KMS-11 (cell line): ENCODE measurements around the gene PLXNB2.
A peak's percentile ranks its signal among the peaks of the same experiment; 100 is the strongest.

Experiments used
- H2AFZ ChIP-seq: fragments of 200-600 bp; sonication (generic); 2 replicates; pipeline ENCODE4 v1.6.1; 2016; ENCODE audit warnings: antibody characterized with exemption, mixed run types, low read depth
- H3K27ac ChIP-seq: fragments of 200-600 bp; sonication (generic); 2 replicates; pipeline ENCODE4 v1.6.1; 2016; ENCODE audit warnings: mild to moderate bottlenecking, mixed run types
- H3K27me3 ChIP-seq: fragments of 200-600 bp; sonication (generic); 2 replicates; pipeline ENCODE4 v1.6.1; 2017; ENCODE audit warnings: mild to moderate bottlenecking, low read depth, mixed run types, moderate library complexity; ENCODE audit not compliant: insufficient read depth
- H3K36me3 ChIP-seq: fragments of 200-600 bp; sonication (generic); 2 replicates; pipeline ENCODE4 v1.6.1; 2017; ENCODE audit warnings: mild to moderate bottlenecking, mixed run types; ENCODE audit not compliant: insufficient read depth
- H3K4me1 ChIP-seq: fragments of 200-600 bp; sonication (generic); 2 replicates; pipeline ENCODE4 v1.6.1; 2016; ENCODE audit warnings: mild to moderate bottlenecking, low read depth, mixed run types; ENCODE audit not compliant: poor library complexity, severe bottlenecking
- H3K4me2 ChIP-seq: fragments of 200-600 bp; sonication (generic); 2 replicates; pipeline ENCODE4 v1.7.0; 2016; ENCODE audit warnings: mild to moderate bottlenecking, mixed run types
- H3K4me3 ChIP-seq: fragments of 200-600 bp; sonication (generic); IDR thresholded peaks from 2 replicates; pipeline ENCODE4 v1.6.1; 2017; ENCODE audit warnings: low read depth, low read length, mixed read lengths; ENCODE audit not compliant: insufficient read depth
- H3K79me2 ChIP-seq: fragments of 200-600 bp; sonication (generic); 2 replicates; pipeline ENCODE4 v1.6.1; 2016; ENCODE audit warnings: low read depth, mixed run types; ENCODE audit not compliant: insufficient read depth
- H3K9ac ChIP-seq: fragments of 200-600 bp; sonication (generic); 2 replicates; pipeline ENCODE4 v1.6.1; 2016; ENCODE audit warnings: mild to moderate bottlenecking, mixed run types
- H4K20me1 ChIP-seq: fragments of 200-600 bp; sonication (generic); 2 replicates; pipeline ENCODE4 v1.6.1; 2016; ENCODE audit warnings: mild to moderate bottlenecking, mixed run types; ENCODE audit not compliant: insufficient read depth
- TF ChIP-seq, protein P1 (sequence below): fragments of 200-600 bp; sonication (generic); conservative IDR thresholded peaks from 2 replicates; pipeline ENCODE4 v1.6.1; 2017; ENCODE audit warnings: low read depth, mild to moderate bottlenecking, antibody characterized with exemption, low read length, moderate library complexity, mixed read lengths

The PLXNB2 gene

DNA sequence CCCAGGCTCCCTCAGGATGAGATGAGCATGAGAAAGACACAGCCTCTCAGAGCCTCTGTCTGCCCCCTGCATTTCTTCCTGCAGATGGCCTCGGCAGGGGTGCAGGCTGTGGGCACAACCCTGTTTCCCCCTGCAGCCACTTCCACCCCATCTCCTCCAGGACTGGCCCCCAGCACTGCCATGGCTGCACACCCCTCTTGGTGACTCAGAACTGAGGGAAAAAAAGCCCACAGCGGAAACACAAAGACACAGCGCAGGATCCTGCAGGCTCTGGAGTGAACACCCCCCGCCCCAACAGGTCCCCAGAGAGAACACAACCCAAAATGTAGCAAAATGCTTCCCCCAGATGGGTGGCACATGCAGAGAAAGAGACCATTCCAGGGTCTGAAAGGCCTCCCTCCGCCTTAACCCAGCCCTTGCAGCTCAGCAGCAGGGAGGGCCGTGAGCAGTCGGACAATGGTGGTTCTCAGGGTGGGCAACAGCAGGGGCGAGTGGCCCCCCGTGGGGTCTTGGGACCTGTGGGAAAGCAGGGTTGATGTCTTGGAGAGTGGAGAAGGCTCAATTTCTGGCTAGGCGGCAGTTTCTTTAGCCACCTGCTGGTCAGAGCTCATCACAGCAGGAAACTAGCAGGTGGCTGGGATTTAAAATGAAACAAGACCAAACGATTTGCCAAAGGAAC lies 70.6 kb downstream of the PLXNB2 start:
- Histone ChIP-seq H3K27ac (no peak overlapping the region), H2AFZ (no peak overlapping the region), H3K4me3 (no peak overlapping the region), H4K20me1 (no peaks in the 10 kb centered on the region), H3K9ac (no peak overlapping the region), H3K36me3 (no peaks in the 10 kb centered on the region), H3K4me2 (peak overlapping the region; percentile 41; the same call in 1 of the 2 replicates), H3K79me2 (peaks cover 6% of the 10 kb centered on the region; the same call in 1 of the 2 replicates), H3K4me1 (peaks cover 9% of the 10 kb centered on the region), H3K27me3 (no peaks in the 10 kb centered on the region)
- TF ChIP-seq, protein P1, sequence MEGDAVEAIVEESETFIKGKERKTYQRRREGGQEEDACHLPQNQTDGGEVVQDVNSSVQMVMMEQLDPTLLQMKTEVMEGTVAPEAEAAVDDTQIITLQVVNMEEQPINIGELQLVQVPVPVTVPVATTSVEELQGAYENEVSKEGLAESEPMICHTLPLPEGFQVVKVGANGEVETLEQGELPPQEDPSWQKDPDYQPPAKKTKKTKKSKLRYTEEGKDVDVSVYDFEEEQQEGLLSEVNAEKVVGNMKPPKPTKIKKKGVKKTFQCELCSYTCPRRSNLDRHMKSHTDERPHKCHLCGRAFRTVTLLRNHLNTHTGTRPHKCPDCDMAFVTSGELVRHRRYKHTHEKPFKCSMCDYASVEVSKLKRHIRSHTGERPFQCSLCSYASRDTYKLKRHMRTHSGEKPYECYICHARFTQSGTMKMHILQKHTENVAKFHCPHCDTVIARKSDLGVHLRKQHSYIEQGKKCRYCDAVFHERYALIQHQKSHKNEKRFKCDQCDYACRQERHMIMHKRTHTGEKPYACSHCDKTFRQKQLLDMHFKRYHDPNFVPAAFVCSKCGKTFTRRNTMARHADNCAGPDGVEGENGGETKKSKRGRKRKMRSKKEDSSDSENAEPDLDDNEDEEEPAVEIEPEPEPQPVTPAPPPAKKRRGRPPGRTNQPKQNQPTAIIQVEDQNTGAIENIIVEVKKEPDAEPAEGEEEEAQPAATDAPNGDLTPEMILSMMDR = peak; percentile 62

DNA sequence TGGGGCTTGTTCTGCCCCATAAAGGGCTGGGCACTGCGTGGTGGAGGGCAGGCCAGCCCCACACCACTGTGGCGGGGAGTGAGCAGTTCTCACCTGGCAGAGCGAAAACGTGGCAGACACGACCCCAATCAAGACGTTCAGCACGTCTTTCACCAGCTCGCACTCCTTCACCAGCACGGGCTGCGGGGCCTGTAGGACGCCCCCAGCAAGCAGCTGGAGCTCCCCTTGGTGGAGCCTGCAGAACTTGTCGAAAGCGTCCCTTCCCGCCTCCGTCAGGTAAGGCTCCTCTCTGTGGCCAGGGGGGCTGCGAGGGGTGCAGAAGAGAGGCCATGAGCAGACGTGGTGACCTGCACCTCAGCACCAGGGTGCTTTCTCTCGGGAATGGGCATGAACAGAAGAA lies 74.2 kb downstream of the PLXNB2 start:
- no peaks in the 10 kb centered on the region for H3K36me3 ChIP-seq
- H3K9ac ChIP-seq = no peak overlapping the region
- H3K79me2 ChIP-seq = no peaks in the 10 kb centered on the region

DNA sequence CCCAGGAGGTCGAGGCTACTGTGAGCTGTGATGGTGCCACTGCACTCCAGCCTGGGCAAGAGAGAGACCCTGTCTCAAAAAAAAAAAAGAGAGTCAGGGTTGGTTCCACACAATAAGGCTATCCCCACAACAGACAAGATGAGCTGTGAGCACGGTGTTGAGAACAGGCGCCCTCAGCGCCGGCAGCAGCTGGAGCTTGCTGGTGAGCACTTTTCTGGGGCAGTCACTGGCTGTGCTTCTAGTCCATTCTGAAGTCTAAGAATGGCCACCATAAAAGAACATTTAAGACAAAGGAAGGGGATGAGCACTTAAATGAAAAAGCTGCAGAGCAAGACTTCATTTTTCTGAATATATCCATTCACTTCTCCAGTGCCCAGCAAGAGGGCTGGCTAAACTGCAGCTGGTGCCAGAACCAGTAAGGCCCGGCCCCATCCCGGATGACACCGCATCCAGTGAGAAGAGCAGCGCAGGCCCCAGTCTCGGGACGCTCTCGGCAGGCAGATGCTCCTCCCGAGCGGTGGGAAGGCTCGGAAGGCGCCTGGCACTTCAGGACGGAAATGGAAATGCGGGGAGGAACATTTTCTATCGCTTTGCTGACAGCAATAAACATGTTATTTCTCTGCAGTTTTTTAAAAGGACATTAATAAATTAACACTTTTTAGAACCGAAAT lies 74.8 kb downstream of the PLXNB2 start:
- TF ChIP-seq, protein P1 = no peak
- Histone ChIP-seq H3K4me2 (no peak overlapping the region), H3K4me3 (no peak overlapping the region), H3K79me2 (no peaks in the 10 kb centered on the region), H3K4me1 (peaks cover 9% of the 10 kb centered on the region), H3K9ac (no peak overlapping the region), H2AFZ (no peak overlapping the region), H3K27me3 (no peaks in the 10 kb centered on the region), H4K20me1 (no peaks in the 10 kb centered on the region), H3K27ac (no peak overlapping the region), H3K36me3 (no peaks in the 10 kb centered on the region)

More for the DNA sequence above, 74.2 kb downstream of the PLXNB2 start:
- Histone ChIP-seq H3K4me1 (peaks cover 9% of the 10 kb centered on the region), H4K20me1 (no peaks in the 10 kb centered on the region), H3K27ac (no peak overlapping the region), H2AFZ (no peak overlapping the region), H3K4me2 (no peak overlapping the region), H3K27me3 (no peaks in the 10 kb centered on the region), H3K4me3 (no peak overlapping the region)
- TF ChIP-seq, protein P1 = no peak

DNA sequence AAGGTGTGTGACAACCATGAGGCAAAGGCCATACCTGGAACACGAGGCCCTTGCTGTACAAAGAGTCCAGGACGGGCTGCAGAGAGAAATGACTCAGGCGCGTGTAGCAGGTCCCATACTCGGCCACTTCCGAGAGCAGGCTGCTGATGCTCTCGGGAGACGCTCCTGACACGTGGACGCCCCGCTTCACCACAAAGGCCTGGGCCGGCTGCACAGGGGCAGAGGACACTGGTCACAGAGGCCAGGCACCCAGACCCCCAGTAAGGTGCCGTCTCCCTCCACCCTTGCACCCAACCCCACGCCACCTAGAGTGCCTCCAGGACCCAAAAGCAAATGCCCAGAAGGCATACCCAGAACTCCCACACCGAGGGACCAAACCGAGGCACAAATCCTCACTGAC lies 78.1 kb downstream of the PLXNB2 start:
- no peak overlapping the region for H3K4me3 ChIP-seq
- H4K20me1 ChIP-seq = no peaks in the 10 kb centered on the region
- H3K9ac ChIP-seq = no peak overlapping the region
- TF ChIP-seq, protein P1 = no peak
- no peak overlapping the region for H3K27ac ChIP-seq
- no peaks in the 10 kb centered on the region for H3K27me3 ChIP-seq
- H2AFZ ChIP-seq = no peak overlapping the region
- no peaks in the 10 kb centered on the region for H3K36me3 ChIP-seq
- H3K4me2 ChIP-seq = no peak overlapping the region
- H3K79me2 ChIP-seq = no peaks in the 10 kb centered on the region
- H3K4me1 ChIP-seq = no peaks in the 10 kb centered on the region
